T47D (cell line): ENCODE data around the gene ZC3H12C.

Source experiments
- DNase-seq, 2 experiments: peaks; one replicate each; pipeline versions ENCODE4 v3.0.0 to v3.0.0-alpha.2; 2011 to 2012; ENCODE audit warnings: low read depth in 1 of 2, low spot score in 1 of 2
- JUND ChIP-seq: IDR thresholded peaks from 2 replicates; pipeline ENCODE4 v1.6.1; 2012; ENCODE audit warnings: low read depth
- in situ Hi-C: cut with HindIII; loops from 2 replicates; pipeline ENCODE4 v1.10.0; 2016; ENCODE audit warnings: low sequenced_read_pairs, low pct_unique_long_range_greater_than_20kb

Gene ZC3H12C

GRCh38 chr11:110069158-110069737, 23.9 kb upstream of the ZC3H12C start:
- DNase-seq, result peak in 1 of 2 experiments; percentile 40
- TF ChIP-seq JUND, result no peak
- in situ Hi-C loops, result no loop called here

DNA sequence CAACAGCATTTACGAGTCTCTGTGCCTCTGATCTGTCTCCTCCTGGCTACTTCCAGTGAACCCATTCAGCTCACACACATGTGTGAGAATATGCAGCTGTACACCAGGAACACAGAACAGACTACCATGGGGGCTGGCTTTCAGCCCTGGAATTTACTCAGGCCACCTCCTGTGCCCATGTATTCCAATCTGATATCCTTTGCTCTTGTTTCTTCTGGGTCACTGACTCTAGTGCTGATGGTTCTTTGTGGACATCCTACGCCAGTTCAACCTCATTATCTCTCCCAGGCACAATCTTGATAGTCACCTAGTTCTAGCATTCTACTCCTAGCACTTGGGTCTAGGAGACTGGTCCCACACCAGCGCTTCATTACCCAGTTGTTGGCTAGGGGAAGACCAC, 23.0 kb upstream of the ZC3H12C start:
- in situ Hi-C loops, result no loop called here
- DNase-seq, result no peak
- no peak for TF ChIP-seq JUND

DNA sequence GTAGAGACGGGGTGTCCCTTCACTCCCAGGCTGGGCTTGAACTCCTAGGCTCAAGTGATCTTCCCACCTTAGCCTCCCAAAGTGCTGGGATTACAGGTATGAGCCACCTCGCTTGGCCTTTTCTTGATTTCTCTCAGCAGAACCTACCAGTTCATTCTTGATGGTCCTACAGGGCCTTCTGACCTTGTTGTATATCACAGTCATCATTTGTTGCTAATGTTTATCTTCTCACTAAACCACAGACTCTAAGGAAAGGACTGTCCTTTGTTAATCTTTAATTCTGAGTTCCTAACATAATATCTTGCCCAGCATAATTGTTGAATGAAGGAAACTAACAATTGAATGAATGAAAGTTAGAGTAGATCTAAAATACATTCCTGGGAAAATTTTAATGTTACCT, 22.0 kb upstream of the ZC3H12C start:
- DNase-seq, result no peak
- no peak for TF ChIP-seq JUND

GRCh38 chr11:110072930-110073329, 20.3 kb upstream of the ZC3H12C start:
- DNase-seq, result no peak
- in situ Hi-C loops, result no loop called here
- no peak for TF ChIP-seq JUND

More for the DNA sequence above, 22.0 kb upstream of the ZC3H12C start:
- in situ Hi-C loops, result no loop called here

- in situ Hi-C loops, result no loop called here
These were observed 18.7 kb upstream of the ZC3H12C start for GRCh38 chr11:110074499-110074898.

DNA sequence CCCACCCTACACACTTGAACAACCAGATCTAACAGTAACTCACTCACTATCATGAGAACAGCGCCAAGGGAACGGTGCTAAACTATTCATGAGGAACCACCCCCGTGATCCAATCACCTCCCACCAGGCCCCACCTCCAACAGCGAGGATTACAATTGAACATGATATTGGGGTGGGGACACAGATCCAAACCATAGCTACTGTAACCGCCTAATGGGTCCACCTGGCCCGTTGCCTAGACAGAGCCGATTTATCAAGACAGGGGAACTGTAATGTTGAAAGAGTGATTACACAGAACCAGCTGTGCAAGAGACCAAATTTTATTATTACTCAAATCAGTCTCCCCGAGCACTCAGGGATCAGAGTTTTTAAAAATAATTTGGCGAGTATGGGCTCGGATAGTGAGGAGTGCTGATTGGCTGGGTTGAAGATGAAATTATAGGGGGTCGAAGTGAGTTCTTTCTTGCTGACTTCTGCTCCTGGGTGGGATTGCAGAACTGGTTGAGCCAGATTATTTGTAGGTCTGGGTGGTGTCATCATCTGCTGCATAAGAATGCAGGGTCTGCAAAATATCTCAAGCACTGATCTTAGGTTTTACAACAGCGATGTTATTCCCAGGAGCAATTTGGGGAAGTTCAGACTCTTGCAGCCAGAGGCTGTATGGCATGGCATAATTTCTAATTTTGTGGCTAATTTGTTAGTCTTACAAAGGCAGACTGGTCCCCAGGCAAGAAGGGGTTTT, 17.9 kb upstream of the ZC3H12C start:
- no peak for DNase-seq
- in situ Hi-C loops, result no loop called here
- TF ChIP-seq JUND, result no peak

More at GRCh38 chr11:110074499-110074898, 18.7 kb upstream of the ZC3H12C start:
- DNase-seq, result no peak
- TF ChIP-seq JUND, result no peak

- DNase-seq, result no peak
- no peak for TF ChIP-seq JUND
- in situ Hi-C loops, result no loop called here
These were observed 17.4 kb upstream of the ZC3H12C start for GRCh38 chr11:110075847-110076208.

DNA sequence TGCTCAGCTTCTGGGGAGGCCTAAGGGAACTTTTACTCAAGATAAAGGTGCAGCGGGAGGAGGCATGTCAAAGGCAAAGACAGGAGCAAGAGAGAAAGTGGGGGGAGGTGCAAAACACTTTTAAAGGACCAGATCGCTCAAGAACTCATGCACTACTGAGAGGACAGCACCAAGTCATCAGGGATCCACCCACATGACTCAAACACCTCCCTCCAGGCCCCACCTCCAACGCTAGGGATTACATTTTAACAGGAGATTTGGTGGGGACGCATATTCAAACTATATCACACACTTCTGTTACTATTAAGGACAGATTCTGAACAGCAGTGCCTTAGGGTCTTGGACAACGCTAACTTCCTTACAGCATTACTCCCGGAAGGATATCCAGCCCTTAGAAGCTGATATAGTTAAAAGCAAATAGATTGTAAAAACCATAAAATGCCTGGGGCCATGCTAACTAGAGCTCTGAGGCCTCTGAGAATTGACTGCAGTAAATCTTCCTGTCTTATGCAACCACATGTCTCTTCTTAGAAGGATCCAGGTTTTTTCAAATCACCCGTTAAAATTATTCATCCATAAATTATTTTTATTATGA, 16.7 kb upstream of the ZC3H12C start:
- no peak for TF ChIP-seq JUND
- no peak for DNase-seq
- in situ Hi-C loops, result no loop called here

GRCh38 chr11:110077346-110077745, 15.8 kb upstream of the ZC3H12C start:
- TF ChIP-seq JUND, result no peak
- no peak for DNase-seq
- in situ Hi-C loops, result no loop called here

- DNase-seq, result no peak
- no peak for TF ChIP-seq JUND
- in situ Hi-C loops, result no loop called here
These were observed 15.3 kb upstream of the ZC3H12C start for GRCh38 chr11:110077831-110078325.

DNA sequence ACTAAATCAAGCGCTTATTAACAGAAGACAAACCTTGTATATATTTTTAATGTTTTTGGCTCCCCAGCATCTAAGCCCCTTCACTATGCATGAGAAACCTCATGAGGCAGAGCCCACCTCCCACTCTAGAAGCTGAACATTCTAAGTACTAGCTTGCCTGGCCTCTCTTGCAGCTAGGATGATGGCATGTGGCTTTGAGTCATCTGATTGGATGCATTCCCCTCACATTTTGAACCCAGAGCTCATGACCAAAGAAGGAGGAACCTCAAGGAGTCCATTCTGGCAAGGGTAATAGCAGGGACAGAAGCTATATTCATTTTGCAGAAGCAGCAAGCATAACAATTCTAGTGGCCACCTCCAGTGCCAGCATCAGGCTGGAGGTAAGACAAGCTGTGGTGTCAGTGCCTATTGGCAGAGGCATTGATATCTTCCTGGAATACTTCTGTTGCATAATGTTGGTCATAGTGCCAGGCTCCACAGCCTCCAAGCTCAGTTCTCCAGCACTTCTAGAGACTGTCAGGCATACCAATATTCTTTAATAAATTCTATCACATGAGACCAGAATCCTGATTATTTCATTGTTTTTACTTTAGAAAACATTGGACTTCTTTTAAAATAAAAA, 14.2 kb upstream of the ZC3H12C start:
- TF ChIP-seq JUND, result no peak
- in situ Hi-C loops, result no loop called here
- DNase-seq, result no peak

GRCh38 chr11:110079726-110080125, 13.5 kb upstream of the ZC3H12C start:
- TF ChIP-seq JUND, result no peak
- in situ Hi-C loops, result no loop called here
- DNase-seq, result no peak
